NCI-H1694 (cell line): ENCODE measurements around the gene POU6F2.

ENCODE experiments used
- DNase-seq: peaks from one replicate; lab custom pipeline; 2025; lab: John Stamatoyannopoulos, UW

Gene POU6F2

DNA sequence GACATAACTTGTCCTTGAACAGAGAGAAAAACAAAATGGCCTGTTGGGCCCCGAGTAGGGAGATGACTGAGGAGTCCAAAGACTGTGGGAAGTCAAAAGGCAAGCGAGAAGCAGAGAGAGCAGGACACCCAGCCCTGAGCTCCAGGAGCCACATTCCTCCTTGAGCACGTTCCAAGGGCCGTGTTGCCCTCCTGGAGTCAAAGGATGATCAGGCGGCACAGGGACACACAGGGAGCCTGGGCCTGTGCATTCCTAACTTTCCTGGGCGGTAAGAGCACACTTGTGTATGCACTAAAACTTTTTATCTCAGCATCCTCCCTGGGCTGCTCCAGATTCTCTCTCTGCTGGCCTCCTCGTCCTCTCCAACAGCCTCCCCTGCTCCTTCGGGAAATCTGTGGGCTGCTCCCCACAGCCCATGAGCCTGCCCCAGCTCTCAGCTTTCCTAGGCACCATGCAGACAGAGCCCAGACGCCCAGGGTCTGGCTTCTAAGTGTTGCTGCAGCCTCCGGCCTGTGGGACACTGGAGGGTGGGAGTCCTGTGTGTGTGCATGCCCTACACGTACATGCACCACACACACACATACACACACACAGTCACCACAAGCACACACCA lies 281.8 kb downstream of the POU6F2 start:
- DNase-seq, result no peak

DNA sequence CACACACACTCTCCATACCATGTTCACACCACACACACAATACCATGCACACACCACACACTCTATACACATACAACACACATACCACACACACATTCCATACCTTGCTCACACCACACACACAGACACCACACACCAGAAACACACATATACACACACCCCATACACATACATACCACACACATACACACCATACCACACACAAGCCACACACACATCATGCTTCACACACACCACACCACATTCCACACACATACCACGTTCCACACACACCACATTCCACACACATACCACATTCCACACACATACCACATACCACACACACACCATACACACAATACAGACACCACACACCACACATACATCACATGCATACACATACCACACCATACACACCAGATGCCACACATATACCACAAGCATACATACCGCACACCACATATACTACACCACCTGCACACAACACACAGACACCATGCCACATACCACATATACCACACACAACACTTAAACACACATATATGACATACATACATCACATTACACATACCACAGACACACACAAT lies 282.7 kb downstream of the POU6F2 start:
- no peak for DNase-seq

DNA sequence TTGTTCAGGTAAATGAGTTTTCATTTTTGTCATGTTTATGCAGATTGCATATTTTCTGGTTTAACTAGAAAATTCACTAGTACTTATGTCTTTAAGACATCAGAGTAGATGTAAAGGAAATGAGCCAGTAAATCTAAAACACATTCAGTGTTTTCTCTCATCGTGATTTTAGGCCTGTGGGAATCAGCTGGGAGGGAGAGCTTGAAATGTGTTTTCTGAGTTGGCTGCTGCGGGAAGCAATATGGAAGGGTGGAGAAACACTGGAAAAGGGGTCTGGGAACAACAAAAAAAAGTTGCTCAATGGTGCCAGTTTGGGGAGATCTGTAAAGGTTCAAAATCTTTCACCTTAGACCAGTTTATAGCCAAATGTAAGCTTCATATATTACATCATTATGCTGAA lies 284.1 kb downstream of the POU6F2 start:
- DNase-seq, result no peak

DNA sequence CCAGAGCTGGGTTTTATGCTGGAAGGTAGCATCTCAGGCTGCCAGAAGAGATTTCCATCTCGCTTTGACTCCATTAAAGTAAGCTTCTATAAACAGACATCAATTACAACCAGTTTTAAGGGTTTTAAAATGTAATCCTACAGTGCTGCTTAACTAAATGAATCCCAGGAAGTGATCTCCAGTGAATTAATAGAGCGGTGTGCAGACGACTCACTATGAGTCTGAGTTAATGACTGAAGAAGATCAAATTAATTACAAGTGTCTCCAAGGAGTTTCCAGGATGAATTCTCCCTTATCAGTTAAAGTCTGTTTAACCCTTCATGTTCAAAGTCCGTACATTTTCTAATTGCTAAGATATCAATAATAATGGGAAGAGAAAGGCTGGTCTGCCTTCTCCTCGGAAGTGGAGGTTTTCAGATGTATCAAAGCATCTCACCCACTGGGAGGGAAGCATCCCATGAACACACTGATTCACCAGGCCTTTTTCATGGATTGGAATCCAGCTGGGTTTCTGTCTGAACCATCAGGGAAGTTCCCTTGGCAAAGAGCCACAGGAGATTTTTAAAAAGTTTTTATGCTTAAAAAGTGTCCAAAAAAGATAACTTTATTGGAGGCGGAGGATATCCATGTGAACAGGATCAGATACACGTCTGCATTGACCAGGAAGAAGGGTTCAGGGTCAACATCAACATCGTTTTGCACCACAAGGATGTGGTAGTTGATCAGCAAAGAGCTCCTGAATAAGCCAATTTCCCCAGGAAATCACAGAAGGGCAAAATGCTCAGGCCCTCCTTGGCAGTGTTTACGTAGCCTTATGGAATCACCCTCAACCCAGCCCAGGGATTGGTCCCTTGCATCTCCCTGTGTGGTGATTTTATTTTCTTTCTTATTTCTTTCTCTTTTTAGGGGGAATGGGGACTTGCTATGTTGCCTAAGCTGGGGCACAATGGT lies 288.2 kb downstream of the POU6F2 start:
- no peak for DNase-seq

DNA sequence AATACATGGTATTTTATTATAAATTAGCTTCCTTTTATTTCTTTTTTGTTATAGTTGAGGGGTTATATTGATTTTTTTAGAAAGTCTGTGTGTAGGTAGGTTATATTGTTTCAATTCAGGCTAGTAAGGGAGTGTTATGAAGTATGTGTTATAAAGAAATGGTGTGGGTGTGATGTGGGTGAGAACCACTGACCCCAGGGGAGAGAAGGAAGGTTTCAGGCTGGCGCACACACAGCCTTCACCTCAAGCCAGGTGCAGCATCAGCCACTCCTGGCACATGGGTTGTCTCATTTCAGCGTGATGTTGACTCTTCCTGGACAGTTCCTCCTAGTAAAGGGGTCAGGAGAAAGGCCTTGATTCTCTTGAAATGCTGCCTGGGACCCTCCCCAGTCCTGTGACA lies 291.3 kb downstream of the POU6F2 start:
- no peak for DNase-seq

DNA sequence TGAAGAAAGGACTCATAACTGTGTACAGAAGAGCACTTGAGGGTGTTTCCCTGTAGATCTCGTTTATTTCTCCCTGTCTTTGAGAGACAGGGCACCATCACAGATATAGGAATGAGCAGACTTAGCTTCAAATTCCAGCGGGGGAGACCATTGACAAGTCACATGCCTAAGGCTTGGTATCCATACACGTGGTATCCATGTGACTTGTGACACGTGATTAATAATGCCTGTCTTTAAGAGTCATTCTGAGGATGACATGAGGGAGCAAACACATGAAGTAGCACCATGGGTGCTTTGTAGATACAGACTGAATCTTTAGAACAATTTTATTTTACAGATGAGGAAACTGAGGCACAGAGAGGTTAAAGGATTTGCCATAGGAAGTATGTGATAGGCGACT lies 292.3 kb downstream of the POU6F2 start:
- no peak for DNase-seq

DNA sequence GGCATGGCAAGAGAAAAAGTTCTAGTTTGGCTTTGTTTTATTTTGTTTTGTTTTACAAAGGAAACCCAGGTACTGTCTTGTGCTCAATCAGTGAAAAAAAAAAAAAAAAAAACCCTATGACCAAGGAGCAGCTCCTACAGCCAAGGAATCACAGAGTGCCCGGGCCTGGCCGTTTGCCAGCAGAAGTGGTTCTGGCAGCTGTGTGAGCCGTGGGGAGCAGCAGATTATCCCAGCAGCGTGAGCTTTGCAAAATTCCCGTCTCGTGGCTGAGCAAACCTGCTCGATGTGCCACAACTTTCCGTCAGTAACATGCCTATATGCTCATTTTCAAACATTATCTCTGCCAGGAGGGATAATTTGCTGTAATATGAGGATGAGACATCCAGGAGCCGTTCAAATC lies 293.7 kb downstream of the POU6F2 start:
- peak; percentile 1 for DNase-seq

DNA sequence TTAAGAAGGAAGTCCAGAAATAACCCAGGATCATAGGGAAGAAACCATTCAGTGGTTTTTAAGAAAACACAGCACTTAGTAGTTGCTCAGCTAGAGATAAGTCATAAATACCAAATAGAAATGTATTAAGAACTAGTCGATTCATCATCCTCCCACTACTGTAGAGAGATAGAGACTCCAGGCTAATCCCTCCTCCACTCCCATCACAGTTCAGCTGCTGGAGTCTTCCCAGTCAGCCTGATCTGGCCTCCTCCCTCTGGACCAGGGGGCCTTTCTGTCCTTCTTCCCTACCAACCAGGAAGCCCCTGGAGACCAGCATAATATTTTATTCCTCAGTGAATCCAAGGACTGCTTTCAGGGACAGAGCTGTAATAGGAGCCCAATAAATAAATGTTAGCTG lies 294.4 kb downstream of the POU6F2 start:
- no peak for DNase-seq

DNA sequence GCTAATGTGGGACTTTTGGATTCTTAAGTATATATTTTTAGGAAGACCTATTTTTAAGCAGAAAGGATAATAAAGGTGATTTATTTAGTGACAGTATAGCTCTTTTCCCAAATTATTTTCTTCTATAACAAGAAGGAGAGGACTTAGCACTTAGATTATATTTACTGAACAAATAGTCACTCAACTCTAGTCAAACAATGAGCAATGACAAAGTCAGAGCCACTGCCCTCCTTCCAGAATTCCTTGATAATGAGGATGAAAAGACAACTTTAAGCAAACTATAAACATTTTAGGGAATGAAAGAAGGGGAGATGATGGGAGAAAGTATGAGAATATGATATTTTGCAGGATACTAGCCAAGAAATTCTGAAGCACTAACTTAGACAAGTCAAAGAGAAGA lies 295.0 kb downstream of the POU6F2 start:
- no peak for DNase-seq

DNA sequence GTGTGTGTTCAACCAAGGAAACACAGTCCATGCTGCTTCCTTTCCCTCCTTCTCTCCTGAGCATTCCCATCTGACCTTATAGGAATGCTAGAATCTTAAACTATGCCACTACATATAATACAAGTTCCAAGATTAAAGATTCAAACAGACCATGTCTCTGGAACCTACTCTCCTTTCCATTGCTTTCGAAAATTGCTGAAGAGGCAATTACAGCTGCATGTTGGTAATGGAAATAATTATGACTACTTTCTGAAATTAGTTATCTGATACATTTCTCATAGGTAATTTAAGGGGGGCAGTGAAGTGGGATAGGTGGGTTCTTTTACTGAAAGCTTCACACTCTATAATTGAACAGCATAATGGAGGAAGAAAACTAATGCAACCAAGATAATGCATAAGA lies 302.6 kb downstream of the POU6F2 start:
- DNase-seq, result no peak

DNA sequence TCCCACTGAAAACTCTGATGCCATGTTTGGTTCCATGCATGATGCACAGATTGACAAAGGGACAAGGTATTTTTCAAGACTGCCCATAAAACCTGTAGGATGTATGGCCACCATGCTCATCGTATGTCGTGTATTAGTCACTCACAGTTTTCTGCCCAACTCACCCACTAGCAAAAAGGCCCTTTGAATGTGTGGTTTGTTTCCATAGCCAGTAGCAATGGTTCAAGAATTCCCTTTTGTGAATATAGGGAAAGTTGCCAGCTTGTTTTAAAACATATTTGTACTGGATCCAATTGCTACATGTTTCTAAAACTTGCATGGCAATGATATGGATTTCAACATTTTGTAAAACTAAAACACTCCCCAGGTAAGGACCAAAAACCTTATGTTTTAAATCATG lies 307.5 kb downstream of the POU6F2 start:
- no peak for DNase-seq

DNA sequence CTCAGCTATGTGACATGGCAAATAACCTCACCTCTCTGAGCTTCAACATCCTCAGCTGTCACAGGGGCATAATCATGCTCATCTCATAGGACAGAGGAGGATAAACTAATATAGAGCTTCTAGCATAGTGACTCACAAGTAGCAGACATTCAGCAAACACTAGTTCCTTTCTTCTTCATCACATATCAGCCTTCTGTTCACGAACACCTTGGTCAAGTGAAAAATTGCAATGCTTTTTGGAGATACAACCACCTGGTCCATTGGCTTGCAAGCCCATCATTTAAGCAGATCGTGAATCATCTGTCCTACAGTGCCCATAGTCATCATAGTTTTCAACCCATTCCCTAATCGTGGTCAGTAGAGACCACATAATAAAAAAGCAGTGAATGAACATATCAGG lies 310.6 kb downstream of the POU6F2 start:
- no peak for DNase-seq

DNA sequence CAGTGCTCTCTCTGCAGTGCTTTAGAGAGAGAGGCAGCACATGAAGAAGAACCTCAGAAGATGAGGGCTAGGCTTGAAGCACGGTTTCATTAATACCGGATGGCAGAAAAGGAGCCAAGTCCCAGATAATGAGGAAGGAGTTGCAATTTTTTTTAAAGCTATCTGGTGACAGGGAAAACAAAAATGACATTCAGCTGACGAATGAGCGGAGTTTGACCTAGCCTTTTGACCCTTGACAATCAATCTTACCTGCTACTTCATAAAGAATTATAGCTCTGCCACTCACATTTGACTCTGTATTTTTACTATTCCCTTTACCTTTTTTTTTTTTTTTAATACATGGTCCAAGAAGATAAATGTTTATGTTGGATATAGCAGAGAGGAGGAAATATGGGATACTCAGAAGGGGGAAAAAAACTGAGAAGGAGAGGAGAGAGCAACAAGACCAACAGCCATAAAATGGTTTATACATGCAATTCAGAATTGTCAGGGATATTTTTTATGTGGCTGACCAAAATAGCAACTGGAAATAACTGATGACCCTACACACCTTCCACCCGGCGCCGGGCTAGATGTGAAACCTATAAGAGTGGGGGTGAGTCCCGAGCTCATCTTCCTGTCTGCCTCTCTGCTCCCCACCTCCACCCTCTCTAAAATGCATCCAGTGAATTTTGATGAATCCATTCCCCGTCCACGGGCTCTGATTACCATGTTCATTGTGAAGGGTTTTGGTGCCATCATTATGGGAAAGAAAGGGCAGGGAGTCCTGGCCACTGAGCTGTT lies 314.1 kb downstream of the POU6F2 start:
- DNase-seq, result no peak

DNA sequence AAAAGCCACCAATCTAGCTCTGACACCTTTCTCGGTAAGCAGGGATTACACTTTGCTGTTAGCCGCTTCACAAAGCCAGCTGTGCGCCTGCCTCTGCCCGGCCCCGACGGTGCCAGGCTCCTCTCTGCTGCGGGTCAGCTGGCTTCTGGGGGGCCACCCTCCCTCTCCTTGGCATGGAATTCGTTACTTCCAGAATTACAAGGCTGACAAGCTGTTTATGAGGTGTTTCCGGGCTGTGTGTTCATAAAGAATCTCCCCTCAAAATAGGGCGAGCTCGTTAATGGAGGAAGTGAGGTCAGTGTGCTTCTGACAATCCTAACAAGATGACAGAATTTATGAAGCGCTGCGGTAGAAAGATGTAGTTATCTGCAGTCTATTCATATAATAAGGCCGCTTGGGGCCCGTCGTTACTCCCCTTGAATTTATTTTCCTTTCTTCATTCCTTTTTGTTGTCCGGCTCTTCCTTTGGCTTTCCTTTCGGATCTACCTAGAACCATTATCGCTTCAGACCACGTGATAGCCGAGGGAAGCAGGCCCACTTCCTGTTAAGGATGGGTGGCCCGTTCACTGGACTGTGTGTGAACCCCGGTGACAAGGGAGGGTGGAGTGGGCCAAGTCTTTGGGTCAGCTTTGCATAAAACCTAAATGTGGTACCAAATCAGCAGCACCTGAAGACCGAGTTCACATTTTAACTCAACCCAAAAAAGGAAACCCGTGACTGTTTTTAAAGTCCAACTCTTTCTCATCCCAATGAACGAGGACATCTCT lies 315.5 kb downstream of the POU6F2 start:
- DNase-seq, result no peak

DNA sequence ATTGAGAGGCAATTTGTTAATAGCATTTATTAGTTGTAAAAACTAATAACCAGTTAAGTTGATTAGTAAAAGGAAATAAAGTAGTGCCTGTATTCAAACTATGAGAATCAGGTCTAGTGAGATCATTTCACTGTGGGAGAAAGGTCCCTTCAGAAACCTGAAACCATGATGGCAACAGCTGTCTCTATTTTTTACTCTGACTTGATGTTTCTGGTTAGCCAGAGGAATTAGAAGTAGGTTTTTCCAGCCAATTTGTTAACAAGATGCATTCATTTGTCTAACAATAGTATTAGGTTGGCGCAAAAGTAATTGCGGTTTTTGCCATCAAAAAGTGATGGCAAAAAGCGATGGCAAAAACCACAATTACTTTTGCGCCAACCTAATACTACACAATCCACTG lies 316.3 kb downstream of the POU6F2 start:
- DNase-seq, result no peak

DNA sequence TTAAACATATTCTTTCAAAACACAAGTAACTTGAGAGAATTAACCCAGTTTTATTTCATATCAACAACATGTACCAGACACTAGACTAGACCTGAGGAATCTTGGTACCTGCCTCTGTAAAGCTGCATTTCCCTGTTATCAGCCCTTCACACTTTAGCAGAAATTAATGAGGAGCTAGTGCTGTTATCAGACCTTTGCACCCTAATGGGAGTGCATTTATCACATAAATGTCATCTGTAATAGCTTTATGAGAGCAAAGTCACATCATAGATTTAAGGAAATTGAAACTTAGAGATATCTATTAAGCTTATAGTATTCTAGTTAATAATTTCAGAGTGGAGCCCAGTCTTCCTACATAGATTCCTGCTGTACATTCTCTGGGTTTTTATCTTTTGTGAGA lies 318.1 kb downstream of the POU6F2 start:
- DNase-seq, result no peak

DNA sequence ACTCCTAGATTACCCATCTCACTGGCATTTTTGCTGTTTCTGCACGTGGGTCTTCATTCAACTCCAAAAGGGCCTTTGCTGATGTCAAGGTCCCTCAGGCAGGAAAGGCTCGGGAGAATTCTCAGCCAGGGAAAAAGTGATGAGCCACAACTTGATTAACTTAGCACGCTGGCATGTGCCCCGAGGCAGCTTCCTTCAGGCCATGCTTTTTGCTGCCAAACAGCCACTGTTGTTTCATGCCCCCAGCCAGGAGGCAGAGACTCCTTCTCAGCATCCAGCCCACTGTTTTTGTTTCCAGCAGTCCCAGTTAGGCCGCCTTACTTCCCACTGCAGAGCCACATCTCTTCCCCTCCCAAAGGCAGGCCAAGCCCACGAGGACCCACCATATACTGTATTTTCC lies 322.0 kb downstream of the POU6F2 start:
- no peak for DNase-seq

DNA sequence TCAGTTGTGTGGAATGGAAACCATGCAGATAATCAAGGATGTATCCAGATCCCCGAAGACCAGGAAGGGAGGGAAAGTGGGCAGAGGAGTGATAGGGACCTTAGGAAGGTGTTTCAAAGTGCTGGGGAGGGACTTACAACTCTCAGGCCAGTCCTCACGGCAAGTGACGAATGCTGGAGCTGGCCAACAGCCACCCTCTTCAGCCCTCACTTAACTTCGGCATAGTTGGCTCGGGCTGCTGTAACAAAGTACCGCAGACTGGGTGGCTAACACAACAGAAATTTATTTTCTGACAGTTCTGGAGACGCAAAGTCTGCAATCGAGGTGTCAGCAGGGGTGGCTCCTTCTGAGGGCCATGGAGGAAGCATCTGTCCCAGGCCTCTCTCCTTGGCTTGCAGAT lies 322.6 kb downstream of the POU6F2 start:
- no peak for DNase-seq

DNA sequence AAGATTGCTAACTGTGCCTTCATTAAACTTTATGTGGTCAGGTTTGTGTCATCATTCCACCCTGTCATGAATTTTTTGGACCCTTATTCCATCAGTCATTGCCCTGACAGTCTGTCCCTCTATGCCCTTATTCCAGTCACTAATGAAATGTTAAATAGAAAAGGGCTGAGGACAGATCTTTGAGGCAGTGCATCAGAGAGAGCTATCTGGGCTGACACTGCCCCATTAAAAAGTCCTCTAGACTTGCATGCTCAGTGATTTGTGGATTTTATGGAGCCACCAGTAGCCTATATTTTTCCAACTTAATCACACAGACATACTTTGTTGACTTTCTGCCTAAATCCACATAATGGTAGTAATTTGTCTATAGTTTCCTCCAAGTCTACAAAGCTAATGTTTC lies 323.8 kb downstream of the POU6F2 start:
- DNase-seq, result no peak

DNA sequence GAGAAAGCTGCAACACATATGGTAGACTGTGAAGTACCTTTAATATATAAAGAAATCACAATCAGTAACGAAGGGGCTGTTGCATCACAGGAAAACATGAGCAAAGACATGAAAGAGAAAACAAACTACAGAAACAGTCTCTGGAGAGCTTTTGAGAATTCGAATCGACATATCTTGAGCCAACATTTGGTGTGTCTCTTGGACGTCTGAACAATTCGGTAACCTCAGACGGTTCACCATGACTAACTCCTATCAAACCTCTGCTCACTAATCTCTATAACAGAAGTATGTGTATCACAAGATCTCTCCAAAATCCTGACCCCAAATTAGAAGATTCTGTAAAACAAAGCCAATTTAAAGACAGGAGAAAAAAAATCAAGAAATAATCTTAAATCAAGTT lies 326.5 kb downstream of the POU6F2 start:
- no peak for DNase-seq

DNA sequence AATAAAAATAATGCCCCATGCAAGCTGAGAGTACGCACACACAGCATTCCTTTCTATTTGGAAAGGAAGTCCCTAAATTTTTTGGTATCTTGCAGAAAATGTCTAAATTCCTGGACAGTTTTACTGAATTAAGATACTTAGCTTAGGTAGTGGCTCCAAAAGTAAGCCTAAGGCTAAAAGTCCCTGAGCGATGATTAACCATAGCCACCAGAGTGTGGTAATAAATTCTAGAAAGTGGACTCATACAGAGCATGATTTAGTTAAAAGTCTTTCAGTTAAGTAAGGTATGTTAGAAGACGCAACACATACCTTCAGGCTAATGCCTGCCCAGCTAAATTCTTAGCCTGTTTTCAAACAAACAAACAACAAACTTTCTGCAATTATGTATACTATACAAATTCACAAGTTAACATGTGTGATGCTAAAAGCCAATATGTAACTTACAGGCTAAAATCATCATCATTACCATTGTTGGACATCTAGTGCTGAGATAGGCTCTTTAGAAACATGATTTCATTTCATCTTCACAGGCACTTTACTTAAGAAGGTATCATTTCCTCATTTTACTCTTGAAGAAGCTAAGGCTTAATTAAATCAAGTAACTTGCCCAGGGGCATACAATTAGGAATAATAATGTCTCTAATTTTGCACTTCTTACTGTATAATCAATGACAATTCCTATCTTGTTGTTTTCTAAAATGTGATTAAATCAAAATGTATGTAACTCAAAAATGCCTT lies 327.1 kb downstream of the POU6F2 start:
- DNase-seq, result no peak
